Neural progenitor cell (in vitro differentiated cells): ENCODE results near the gene HLA-C.

Source experiments
- EZH2 ChIP-seq: fragments of 200-600 bp; sonication (generic); IDR thresholded peaks from 2 replicates; pipeline ENCODE4 v1.6.1; 2017; ENCODE audit warnings: antibody characterized with exemption, mild to moderate bottlenecking, moderate library complexity
- TF ChIP-seq, protein P1 (sequence below): fragments of 200-600 bp; sonication (generic); IDR thresholded peaks from 2 replicates; pipeline ENCODE4 v1.5.1; 2017; ENCODE audit warnings: antibody characterized with exemption, mild to moderate bottlenecking

DNA sequence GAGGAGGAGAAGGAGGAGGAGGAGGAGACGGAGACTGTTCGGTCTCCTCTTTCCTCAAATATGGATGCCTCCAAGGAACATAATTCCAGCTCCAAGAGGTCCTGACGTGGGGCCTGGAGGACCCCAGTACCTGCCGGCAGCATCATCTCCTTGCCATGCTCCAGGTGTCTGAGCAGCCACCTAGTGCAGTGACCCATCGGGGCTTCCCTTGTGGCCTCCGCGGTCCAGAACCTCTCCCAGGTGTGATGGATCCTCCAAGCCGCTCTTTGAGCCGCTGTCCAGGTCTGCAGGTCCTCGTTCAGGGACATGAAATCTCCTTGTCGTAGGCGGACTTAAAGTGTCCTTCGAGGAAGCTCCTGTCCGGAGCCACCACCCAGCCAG lies 35.8 kb upstream of the HLA-C start:
- TF ChIP-seq, protein P1, sequence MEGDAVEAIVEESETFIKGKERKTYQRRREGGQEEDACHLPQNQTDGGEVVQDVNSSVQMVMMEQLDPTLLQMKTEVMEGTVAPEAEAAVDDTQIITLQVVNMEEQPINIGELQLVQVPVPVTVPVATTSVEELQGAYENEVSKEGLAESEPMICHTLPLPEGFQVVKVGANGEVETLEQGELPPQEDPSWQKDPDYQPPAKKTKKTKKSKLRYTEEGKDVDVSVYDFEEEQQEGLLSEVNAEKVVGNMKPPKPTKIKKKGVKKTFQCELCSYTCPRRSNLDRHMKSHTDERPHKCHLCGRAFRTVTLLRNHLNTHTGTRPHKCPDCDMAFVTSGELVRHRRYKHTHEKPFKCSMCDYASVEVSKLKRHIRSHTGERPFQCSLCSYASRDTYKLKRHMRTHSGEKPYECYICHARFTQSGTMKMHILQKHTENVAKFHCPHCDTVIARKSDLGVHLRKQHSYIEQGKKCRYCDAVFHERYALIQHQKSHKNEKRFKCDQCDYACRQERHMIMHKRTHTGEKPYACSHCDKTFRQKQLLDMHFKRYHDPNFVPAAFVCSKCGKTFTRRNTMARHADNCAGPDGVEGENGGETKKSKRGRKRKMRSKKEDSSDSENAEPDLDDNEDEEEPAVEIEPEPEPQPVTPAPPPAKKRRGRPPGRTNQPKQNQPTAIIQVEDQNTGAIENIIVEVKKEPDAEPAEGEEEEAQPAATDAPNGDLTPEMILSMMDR, result no peak
- TF ChIP-seq EZH2, result no peak
